Measurements from ENCODE around the gene LRRC63.

GRCh38 chr13:46281779-46282178, 70.1 kb downstream of the LRRC63 start:
- TF ChIP-seq CTCF (IDR thresholded peaks at IDR 0.05 in 8 of 11, conservative IDR thresholded peaks at IDR 0.05 in 3 of 11) (no peak), POLR2A (IDR thresholded peaks at IDR 0.05) (no peak)
